Esophagus squamous epithelium (tissue), 5 donors: ENCODE measurements around the gene GPR26. TPM values are rescaled to one million over a fixed set of nuclear protein-coding genes. Genes with fewer than 3 reads are reported as not detected.

Experiments used
- DNase-seq: peaks from one replicate; lab custom pipeline; 2025; lab: John Stamatoyannopoulos, UW
- H3K27ac ChIP-seq, 4 donors: fragments of 200-600 bp; sonication (generic); one replicate each; pipeline ENCODE4 v1.5.1; 2016 to 2019; ENCODE audit warnings: mild to moderate bottlenecking in 1 of 4
- H3K27me3 ChIP-seq, 4 donors: fragments of 200-600 bp; sonication (generic); 1 replicate in 3 of 4; 2 replicates in 1 of 4; pipeline versions ENCODE4 v1.5.1 to v1.6.0; 2017 to 2021; ENCODE audit warnings: antibody characterized with exemption in 1 of 4
- H3K36me3 ChIP-seq, 3 donors: fragments of 200-600 bp; sonication (generic); one replicate each; pipeline ENCODE4 v1.5.1; 2016 to 2019
- H3K4me1 ChIP-seq, 3 donors: fragments of 200-600 bp; sonication (generic); one replicate each; pipeline ENCODE4 v1.5.1; 2017 to 2019
- H3K4me3 ChIP-seq, 4 donors: fragments of 200-600 bp; sonication (generic); 1 replicate in 3 of 4; 2 replicates in 1 of 4; pipeline ENCODE4 v1.5.1; 2016 to 2019; ENCODE audit warnings: mild to moderate bottlenecking in 2 of 4, moderate library complexity in 1 of 4
- H3K9me3 ChIP-seq, 3 donors: fragments of 200-600 bp; sonication (generic); one replicate each; pipeline ENCODE4 v1.5.1; 2016 to 2019
- CTCF ChIP-seq, 6 experiments: fragments of 450-650 bp in 4 of 6; fragments of 200-600 bp in 2 of 6; sonication (generic) in 2 of 6; IDR thresholded peaks; one replicate each; pipeline ENCODE4 v1.5.1; 2016 to 2019; ENCODE audit warnings: antibody characterized with exemption in 6 of 6, mild to moderate bottlenecking in 4 of 6, moderate library complexity in 4 of 6
- POLR2A ChIP-seq, 4 donors: fragments of 450-650 bp; IDR thresholded peaks; one replicate each; pipeline ENCODE4 v1.6.1; 2017; ENCODE audit warnings: antibody characterized with exemption in 4 of 4, mild to moderate bottlenecking in 4 of 4, moderate library complexity in 3 of 4
- WGBS, 2 donors: methylation state at CpG; one replicate each; pipeline ENCODE4 v1.1.5; 2018; 5-methylcytosine and 5-hydroxymethylcytosine counted together
- intact Hi-C: fragments of 100-400 bp; cut with DNase I; formaldehyde crosslinking; loops from one replicate; pipeline ENCODE4 v1.15.0; 2022
- total RNA-seq, 4 donors: library from RNA; depleted of rRNA; stranded (reverse); fragments of >200 nt; gene quantifications; one replicate each; pipeline ENCODE4 v1.1.0, GENCODE V29; 2016
- donor health status: DM: yes; HTN: yes; CAD: no.

The GPR26 gene
- total RNA-seq, 4 donors from 2014 or later, result not detected

DNA sequence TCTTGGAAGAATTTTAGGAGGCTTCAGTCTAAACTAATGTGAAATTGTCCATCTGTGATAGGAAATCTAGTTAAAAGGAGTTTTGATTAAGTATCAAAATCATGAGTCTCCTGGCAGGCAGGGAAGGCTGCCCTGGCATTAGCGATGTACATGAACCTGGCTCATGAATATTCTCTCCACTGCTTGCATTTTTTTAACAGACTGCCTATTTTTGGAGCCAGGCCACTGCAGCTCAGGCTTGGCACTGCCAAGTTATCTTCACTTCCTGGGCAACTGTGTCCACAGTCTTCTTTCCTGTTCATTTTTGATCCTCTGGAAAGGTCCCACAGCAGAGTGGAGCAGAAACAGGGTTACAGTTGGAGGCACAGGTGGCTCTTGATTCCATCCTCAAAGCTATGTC lies 7.0 kb downstream of the GPR26 start:
- H3K27me3 ChIP-seq, result peaks cover 0 to 57% (median 0%) of the 10 kb centered on the region in 4 donors
- 37 to 46% methylated on average over 1 of the region's 1 CpG for WGBS, 2 donors
- H3K4me1 ChIP-seq, result no peaks in the 10 kb centered on the region
- intact Hi-C loops, result no loop called here
- H3K9me3 ChIP-seq, result no peaks in the 10 kb centered on the region
- H3K36me3 ChIP-seq, result no peaks in the 10 kb centered on the region
- no peak overlapping the region for H3K4me3 ChIP-seq
- DNase-seq, result no peak
- H3K27ac ChIP-seq, result no peak overlapping the region
- TF ChIP-seq POLR2A (IDR thresholded peaks at IDR 0.05) (no peak), CTCF (IDR thresholded peaks at IDR 0.05) (no peak)

DNA sequence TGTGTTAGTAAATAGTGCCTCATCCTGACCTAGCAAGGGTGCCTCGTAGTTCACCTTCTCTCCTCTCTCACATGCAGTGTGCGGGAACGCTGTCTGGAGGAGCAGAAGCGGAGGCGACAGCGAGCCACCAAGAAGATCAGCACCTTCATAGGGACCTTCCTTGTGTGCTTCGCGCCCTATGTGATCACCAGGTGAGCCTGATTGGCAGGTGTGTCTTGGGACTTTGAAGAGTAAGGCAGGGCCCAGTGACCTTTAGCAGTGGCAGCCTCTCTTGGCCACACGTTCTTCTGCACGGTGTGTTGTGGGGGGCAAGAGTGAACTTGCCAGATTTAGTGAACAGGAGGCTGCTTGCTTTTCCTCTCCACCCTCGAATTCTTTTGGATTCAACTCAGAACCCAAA lies 8.6 kb downstream of the GPR26 start:
- TF ChIP-seq POLR2A (IDR thresholded peaks at IDR 0.05) (no peak), CTCF (IDR thresholded peaks at IDR 0.05) (no peak)

GRCh38 chr10:123675811-123676210 lies 9.7 kb downstream of the GPR26 start:
- no peak for TF ChIP-seq CTCF (IDR thresholded peaks at IDR 0.05)
- no peak for TF ChIP-seq POLR2A (IDR thresholded peaks at IDR 0.05)
- no peaks in the 10 kb centered on the region for H3K36me3 ChIP-seq
- DNase-seq, result no peak
- no peak overlapping the region for H3K27ac ChIP-seq
- H3K9me3 ChIP-seq, result no peaks in the 10 kb centered on the region
- no peak overlapping the region for H3K4me3 ChIP-seq
- WGBS, 2 donors, result 42 to 46% methylated on average over 4 of the region's 4 CpGs
- no peaks in the 10 kb centered on the region for H3K4me1 ChIP-seq
- H3K27me3 ChIP-seq, result peaks cover 0 to 48% (median 0%) of the 10 kb centered on the region in 4 donors
- intact Hi-C loops, result no loop called here

More for the DNA sequence above, 8.6 kb downstream of the GPR26 start:
- H3K4me1 ChIP-seq, result no peaks in the 10 kb centered on the region
- no peaks in the 10 kb centered on the region for H3K36me3 ChIP-seq
- H3K27me3 ChIP-seq, result peaks cover 0 to 51% (median 0%) of the 10 kb centered on the region in 4 donors
- no peak overlapping the region for H3K27ac ChIP-seq
- no peak overlapping the region for H3K4me3 ChIP-seq
- no peak for DNase-seq
- WGBS, 2 donors, result 64 to 73% methylated on average over 4 to 9 of the region's 11 CpGs
- H3K9me3 ChIP-seq, result no peaks in the 10 kb centered on the region
- intact Hi-C loops, result no loop called here

GRCh38 chr10:123677556-123677955 lies 11.4 kb downstream of the GPR26 start:
- no peaks in the 10 kb centered on the region for H3K36me3 ChIP-seq
- H3K27ac ChIP-seq, result no peak overlapping the region
- H3K9me3 ChIP-seq, result no peaks in the 10 kb centered on the region
- TF ChIP-seq CTCF (IDR thresholded peaks at IDR 0.05), result no peak
- TF ChIP-seq POLR2A (IDR thresholded peaks at IDR 0.05), result no peak
- H3K27me3 ChIP-seq, result peaks cover 0 to 39% (median 0%) of the 10 kb centered on the region in 4 donors
- intact Hi-C loops, result no loop called here
- DNase-seq, result no peak
- no peaks in the 10 kb centered on the region for H3K4me1 ChIP-seq
- WGBS, 2 donors, result 57 to 83% methylated on average over 5 of the region's 6 CpGs
- no peak overlapping the region for H3K4me3 ChIP-seq

GRCh38 chr10:123678376-123678775 lies 12.2 kb downstream of the GPR26 start:
- Histone ChIP-seq H3K4me1 (no peaks in the 10 kb centered on the region), H3K27me3 (peaks cover 0 to 43% (median 0%) of the 10 kb centered on the region in 4 donors), H3K36me3 (no peaks in the 10 kb centered on the region), H3K4me3 (no peak overlapping the region), H3K9me3 (no peaks in the 10 kb centered on the region), H3K27ac (no peak overlapping the region)
- intact Hi-C loops, result no loop called here
- TF ChIP-seq CTCF (IDR thresholded peaks at IDR 0.05) (no peak), POLR2A (IDR thresholded peaks at IDR 0.05) (no peak)
- DNase-seq, result no peak
- WGBS, 2 donors, result 40 to 57% methylated on average over 1 to 2 of the region's 5 CpGs
